Measurements from ENCODE around the gene FREY1. TPM values are rescaled to one million over a fixed set of nuclear protein-coding genes. Genes with fewer than 3 reads are reported as not detected.

FREY1 gene
- total and polyA plus RNA-seq, 9 of the 15 experiments (the other 6 are each of a cell fraction or from before 2014, with no cell fraction given) = 0.25 to 1.5 (median 1.1) TPM; not detected in 5

DNA sequence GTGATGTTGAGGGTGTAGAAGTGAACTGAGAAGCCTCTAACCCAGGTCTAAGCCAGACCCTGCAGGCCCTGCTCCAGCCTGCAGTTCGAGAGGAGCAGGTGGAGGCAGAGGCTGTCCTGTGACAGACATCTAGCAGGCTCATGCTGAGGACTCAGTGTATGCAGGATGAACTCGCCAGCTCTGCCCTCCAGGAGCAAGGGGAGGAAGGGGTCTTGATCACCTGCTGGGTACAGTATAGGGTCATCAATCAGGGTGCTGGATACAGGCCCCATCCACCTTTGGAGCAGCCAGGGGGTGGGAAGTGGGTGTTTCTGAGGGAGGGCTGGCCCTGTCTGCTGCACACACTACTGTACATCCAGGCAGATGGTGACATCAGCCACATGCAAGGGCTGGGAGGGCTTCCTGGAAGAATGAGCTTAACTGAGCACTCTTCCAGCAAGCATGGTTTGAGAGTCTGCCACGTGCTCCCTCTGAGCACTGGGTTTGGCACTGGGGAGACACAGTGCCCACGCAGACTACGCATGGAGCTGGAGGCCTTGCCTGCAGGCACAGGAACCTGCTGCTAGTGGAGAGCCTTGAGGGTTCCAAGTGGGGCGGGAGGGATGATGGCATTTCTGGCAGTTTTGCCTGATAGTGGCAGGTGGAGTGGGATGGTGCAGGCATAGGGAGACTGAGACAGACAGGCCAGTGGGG, 12.4 kb downstream of the FREY1 start:
- 0 out of 2 replicates have a peak, but pooled peaks cover 9% of the 10 kb centered on the region for H4K20me1 ChIP-seq (replicated peaks; ENCODE audit: control insufficient read depth, insufficient read depth, low read length)
- H3K79me2 ChIP-seq (ENCODE audit: control insufficient read depth, insufficient read depth, low read length) = no peaks in the 10 kb centered on the region
- no peak for FAIRE-seq
- BruUV-seq (replicated peaks) = no TSS peak
- ATAC-seq = no peak
- H3K36me3 ChIP-seq (ENCODE audit: control insufficient read depth, insufficient read depth, low read length) = no peaks in the 10 kb centered on the region
- in situ Hi-C loops (cut with MboI) = no loop called here
- CTCF ChIA-PET (ENCODE audit: low intra/inter-chr PET ratio) = no interaction called here
- DNase-seq (ENCODE audit: extremely low read depth in 1 of 4, low spot score in 3 of 4) = no peak
- intact Hi-C loops (cut with micrococcal nuclease) = no loop called here
- H3K4me1 ChIP-seq (replicated peaks in 1 of 2; ENCODE audit: control insufficient read depth in 2 of 2, insufficient read depth in 2 of 2, low read length in 2 of 2) = peaks cover 6 to 21% of the 10 kb centered on the region in 2 experiments; a peak in 4 of 5 replicates
- WGBS (ENCODE audit: insufficient coverage, low coverage, missing lambda C conversion rate) = 21% methylated on average over 6 of the region's 6 CpGs
- no peaks in the 10 kb centered on the region; a peak in 2 of 5 replicates for H3K27me3 ChIP-seq (ENCODE audit: control insufficient read depth in 2 of 2, insufficient read depth in 2 of 2, low read length in 2 of 2)
- H2AFZ ChIP-seq (ENCODE audit: low read depth, low read length) = no peak overlapping the region
- TF ChIP-seq, protein P1, sequence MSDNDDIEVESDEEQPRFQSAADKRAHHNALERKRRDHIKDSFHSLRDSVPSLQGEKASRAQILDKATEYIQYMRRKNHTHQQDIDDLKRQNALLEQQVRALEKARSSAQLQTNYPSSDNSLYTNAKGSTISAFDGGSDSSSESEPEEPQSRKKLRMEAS (CRISPR knock-in tag; IDR thresholded peaks at IDR 0.05) = 0 out of 2 replicates have a peak, but pooled peaks have one; percentile 12
- TF ChIP-seq, protein P2, sequence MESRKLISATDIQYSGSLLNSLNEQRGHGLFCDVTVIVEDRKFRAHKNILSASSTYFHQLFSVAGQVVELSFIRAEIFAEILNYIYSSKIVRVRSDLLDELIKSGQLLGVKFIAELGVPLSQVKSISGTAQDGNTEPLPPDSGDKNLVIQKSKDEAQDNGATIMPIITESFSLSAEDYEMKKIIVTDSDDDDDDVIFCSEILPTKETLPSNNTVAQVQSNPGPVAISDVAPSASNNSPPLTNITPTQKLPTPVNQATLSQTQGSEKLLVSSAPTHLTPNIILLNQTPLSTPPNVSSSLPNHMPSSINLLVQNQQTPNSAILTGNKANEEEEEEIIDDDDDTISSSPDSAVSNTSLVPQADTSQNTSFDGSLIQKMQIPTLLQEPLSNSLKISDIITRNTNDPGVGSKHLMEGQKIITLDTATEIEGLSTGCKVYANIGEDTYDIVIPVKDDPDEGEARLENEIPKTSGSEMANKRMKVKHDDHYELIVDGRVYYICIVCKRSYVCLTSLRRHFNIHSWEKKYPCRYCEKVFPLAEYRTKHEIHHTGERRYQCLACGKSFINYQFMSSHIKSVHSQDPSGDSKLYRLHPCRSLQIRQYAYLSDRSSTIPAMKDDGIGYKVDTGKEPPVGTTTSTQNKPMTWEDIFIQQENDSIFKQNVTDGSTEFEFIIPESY (CRISPR knock-in tag; IDR thresholded peaks at IDR 0.05) = no peak
- TF ChIP-seq ZFP36 (IDR thresholded peaks at IDR 0.05; ENCODE audit: low read depth, low read length, partially characterized antibody) (peak; percentile 70), CHCHD3 (CRISPR knock-in tag; IDR thresholded peaks at IDR 0.05) (no peak)
- H3K4me3 ChIP-seq = no peak overlapping the region
- no peaks in the 10 kb centered on the region for H3K9me3 ChIP-seq (replicated peaks; ENCODE audit: control insufficient read depth, insufficient read depth, low read depth, low read length)
- no peak overlapping the region for H3K27ac ChIP-seq (ENCODE audit: extremely low read depth, low read depth, low read length)
- POLR2A ChIA-PET = interaction anchor here (0.6 kb wide), 1 partner anchor 467 kb away, joined by 3 read pairs; no protein-coding TSS in a partner anchor
- no peak overlapping the region for H3K4me2 ChIP-seq (ENCODE audit: insufficient read depth, low read length)
- H3K9ac ChIP-seq (ENCODE audit: insufficient read depth in 1 of 2, low read depth in 2 of 2, low read length in 2 of 2) = no peak overlapping the region
- H3K9me1 ChIP-seq (ENCODE audit: control insufficient read depth, insufficient read depth, low read length) = no peaks in the 10 kb centered on the region

Measured in K562 (cell line).